ENCODE results near the gene PPFIBP1.
"Not testable (repeated sequence)": the region's sequence is repeated elsewhere in the genome, so short reads cannot be mapped to it uniquely, and the experiment has no call there.

The PPFIBP1 gene

GRCh38 chr12:27631365-27631764 lies 107.4 kb downstream of the PPFIBP1 start:
- DNase-seq, result no peak

GRCh38 chr12:27631813-27632491 lies 107.9 kb downstream of the PPFIBP1 start:
- DNase-seq, result no peak

DNA sequence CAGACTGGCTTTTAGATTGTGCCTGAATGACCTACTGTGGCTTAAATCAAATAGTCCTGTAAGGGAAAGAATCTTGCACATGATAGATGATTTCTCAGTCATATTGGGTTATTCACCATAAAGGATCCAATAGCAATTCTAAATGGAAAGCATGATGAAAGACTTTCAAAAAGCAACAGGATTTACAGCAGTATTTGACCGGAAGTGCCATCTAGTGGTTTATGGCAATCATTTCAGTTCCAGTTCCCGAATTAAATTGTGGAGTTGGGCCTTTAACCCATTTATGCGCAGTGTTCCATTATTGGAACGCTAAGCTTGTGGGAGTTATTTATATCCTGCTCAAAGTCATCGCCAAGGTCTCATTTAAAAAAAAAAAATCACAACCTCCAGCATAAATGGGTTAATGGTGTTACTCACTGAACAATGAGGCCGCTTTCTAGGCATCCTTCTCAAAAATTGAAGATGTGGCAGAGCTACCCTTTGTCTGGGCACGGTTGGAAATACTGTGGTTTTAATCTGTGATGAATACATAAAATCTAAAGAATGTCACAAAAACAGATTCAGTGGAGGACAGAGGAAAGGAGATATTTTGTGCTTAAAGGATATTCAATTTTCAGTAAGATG lies 111.5 kb downstream of the PPFIBP1 start:
- no peak for DNase-seq

GRCh38 chr12:27636569-27636968 lies 112.6 kb downstream of the PPFIBP1 start:
- DNase-seq, result not testable (repeated sequence)

DNA sequence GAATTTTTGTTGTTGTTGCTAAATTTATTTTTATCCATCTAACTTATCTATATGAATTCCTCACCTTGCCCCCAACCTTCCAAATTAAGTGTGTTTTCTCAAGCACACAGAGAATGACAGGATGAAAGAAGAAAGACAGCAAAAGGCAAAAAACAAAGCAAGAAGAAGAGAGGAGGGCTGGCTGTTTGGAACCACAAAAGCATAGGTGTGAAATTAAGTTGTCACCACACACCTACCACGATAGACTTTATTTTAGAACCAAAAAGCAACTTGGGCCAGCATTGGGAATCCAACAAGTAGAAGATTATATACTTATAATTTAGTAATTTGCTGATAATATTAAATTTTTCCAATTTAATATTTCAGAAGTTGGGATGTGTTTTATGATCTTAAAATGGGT lies 113.5 kb downstream of the PPFIBP1 start:
- no peak for DNase-seq

DNA sequence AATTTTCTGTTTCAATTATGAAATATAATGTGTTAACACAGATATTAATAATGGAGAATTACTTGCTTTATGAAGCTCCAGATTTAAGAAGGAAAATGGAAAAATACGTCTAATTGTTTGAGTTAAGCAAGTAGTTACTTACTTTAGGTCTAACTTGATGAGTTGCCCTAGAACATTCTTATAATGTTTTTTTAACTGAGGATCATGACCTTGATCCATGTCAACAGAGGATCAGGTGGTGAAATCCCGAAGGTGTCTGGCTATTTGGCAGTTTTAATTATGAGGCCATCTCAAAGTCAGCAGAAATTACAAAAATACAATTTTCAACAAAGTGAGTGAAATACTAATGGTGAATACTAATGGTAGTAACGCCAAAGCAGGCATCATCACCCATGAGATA lies 115.3 kb downstream of the PPFIBP1 start:
- no peak for DNase-seq

DNA sequence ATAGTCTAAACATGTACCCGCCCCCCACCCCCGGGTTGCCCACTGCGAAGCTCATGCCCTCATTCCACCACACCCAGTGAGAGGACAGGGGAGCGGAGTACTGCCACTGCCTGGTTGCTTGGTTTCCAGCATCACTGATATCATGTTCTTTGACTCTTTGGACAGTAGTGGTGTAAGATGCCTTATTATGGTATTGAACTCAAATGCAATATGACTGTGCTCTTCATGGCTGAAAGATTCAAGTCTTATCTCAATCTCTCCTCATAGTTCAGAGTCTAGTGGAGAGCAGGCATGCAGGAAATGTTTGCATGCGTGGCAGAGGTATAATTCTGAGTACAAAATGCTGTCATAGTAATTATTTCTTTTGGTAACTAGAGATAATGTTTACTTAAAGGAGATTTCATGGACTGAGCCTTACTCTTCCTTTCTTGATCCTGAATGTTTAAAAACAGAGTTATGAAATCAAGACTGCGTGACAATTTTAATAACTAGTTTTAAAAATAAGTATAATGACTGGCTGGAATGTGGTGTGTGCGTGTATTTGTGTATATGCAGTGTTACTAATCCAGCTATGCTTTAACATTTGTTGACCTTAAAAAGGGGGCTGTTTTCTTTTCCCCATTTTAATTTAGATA lies 116.7 kb downstream of the PPFIBP1 start:
- not testable (repeated sequence) for DNase-seq

DNA sequence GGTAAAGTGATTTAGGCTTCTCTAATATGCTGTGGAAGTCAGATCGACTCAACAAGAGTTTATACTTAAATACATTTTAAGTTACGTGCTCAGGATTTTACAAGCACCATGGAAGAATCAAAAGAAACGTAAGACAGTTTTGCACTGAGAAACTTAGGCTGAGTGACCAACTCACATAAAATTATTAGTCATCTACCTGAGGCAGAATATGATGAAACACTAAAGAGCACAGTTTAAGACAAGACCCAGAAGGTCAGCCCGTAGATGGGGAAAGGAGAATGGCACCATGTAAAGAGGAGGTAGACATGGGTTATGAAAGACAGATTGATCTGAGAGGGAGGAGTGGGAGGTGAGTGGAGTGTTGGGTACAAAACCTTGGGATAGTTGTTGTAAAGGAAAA lies 118.4 kb downstream of the PPFIBP1 start:
- DNase-seq, result not testable (repeated sequence)

- DNase-seq, result not testable (repeated sequence)
Observed at GRCh38 chr12:27642892-27643291, 118.9 kb downstream of the PPFIBP1 start.

GRCh38 chr12:27644158-27644845 lies 120.3 kb downstream of the PPFIBP1 start:
- no peak for DNase-seq

DNA sequence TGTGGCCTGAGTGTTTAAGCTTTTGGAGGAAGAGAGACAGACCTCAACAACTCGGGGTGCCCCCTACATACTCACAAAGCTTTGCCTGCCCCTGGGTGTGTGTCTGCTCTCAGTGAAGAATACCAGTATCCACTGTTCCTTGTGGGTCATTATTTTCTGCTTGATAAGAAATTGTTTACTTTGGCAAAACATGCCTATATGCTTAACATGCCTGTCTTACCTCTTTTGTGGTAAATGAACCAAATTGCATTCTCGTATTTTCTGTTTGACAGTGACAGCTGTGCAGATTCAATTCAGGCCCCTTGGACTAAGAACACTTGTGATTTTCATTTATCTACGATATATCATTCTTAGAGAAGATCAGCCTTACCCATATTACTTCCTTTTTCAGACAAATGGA lies 121.7 kb downstream of the PPFIBP1 start:
- DNase-seq, result no peak

- no peak for DNase-seq
Observed at GRCh38 chr12:27646149-27646548, 122.1 kb downstream of the PPFIBP1 start.

DNA sequence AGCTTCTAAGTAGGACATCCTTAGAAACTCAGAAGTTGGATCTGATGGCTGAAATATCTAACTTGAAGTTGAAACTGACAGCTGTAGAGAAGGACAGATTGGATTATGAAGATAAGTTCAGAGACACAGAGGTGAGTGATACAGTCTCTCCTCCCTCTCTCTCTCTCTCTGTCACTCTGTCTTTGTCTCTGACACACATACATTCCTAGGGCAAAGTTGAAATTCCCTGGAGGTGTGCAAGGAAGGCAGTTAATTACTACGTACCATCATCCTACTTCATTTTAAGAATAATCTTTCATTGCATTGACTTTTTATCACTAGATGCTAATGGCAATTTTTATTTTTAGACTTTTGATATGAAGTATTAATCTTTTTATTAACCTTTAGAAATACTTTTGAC lies 126.0 kb downstream of the PPFIBP1 start:
- no peak for DNase-seq

GRCh38 chr12:27651201-27651600 lies 127.2 kb downstream of the PPFIBP1 start:
- no peak for DNase-seq

GRCh38 chr12:27652174-27652763 lies 128.3 kb downstream of the PPFIBP1 start:
- DNase-seq, result no peak

DNA sequence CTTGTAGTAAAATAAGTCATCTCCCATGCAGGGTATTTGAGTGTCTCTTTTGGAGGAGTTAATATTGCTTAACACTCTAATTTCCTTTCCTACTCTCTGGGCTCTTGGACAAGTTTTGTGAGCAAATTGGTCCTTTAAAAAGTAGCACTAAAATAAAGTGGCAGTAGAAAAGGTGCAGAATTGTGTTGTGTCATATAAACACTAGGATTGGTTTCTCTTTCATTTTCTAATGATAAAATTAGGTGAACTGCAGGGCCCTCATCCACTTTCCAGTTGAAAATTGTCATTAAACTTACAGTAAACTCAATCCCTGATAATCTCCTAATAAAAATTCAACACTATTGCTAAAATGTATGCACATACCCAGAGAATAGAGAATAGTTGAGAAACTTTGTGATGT lies 129.7 kb downstream of the PPFIBP1 start:
- DNase-seq, result no peak

DNA sequence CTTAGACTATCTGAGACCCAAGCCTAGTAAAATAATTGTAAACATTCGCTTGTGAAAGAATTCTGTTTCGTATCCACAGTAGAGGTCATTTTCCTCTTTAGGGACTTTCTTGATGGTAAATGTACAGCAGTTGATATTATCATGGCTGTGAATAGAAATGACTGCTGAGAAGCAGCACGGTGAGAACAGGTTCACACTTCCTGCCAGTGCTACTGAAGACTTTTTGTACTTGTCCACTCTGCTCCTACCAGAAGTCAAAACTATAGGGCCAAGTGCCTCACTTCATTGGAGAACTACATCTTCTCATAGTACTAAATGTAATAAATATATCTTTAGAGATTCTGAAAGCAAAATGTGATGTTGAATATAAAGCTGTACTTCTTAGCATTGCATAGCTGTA lies 131.5 kb downstream of the PPFIBP1 start:
- not testable (repeated sequence) for DNase-seq

DNA sequence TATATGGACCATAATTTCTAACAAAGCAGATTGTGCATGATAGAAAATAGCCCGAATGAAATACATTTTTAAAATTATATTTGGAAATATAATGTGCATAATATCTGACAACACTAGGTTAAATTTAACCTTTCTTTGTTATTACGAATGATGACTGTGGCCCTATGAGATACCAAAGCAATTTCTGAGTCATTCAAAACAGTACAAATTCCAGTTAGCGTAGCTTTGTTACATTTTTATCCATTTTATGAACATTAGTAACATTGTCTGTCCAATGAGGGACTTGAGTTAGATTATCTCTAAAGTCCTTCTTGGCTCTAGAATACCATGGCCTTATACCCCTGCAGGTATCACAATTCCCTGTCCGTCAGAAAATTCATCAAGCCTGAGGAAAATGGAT lies 133.3 kb downstream of the PPFIBP1 start:
- DNase-seq, result no peak

GRCh38 chr12:27665704-27666103 lies 141.7 kb downstream of the PPFIBP1 start:
- DNase-seq, result no peak

DNA sequence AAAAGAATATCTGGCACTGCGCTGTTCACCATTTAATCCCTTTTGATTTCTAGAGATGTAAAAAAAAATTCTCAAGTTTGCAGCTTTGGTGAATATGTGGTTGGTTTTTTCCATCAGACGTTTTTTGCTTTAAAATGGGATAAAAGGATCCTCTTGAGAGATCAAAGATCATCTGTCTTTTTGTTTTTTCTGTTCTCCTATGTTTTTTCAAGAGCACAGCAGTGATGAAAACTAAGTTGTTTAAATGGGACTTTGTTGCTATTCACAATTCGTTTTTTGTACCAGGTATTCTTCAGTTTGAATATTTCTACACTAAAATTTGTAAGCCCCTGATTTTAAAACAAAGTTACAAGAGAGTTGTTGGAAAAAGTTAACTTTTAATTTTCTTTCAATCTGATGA lies 142.5 kb downstream of the PPFIBP1 start:
- DNase-seq, result no peak

- DNase-seq, result no peak
Observed at GRCh38 chr12:27667540-27667939, 143.5 kb downstream of the PPFIBP1 start.

DNA sequence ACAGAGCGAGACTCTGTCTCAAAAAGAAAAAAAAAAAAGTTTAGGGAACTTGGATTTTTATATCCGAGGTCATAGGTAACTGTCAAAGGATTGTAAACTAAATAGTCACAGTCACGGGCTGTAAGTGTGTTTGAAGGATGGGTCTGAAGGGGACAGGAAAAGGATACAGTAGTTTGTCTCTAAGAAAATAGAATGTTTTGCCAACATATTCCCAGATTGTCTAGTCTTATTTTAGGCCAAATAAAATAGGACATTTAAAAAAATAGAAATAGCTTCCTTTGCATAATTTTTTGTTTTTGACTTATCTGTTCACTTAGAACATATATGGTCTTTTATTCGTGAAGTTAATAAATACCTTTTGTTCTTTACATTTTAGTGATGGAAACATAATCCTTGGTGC lies 148.0 kb downstream of the PPFIBP1 start:
- DNase-seq, result no peak

DNA sequence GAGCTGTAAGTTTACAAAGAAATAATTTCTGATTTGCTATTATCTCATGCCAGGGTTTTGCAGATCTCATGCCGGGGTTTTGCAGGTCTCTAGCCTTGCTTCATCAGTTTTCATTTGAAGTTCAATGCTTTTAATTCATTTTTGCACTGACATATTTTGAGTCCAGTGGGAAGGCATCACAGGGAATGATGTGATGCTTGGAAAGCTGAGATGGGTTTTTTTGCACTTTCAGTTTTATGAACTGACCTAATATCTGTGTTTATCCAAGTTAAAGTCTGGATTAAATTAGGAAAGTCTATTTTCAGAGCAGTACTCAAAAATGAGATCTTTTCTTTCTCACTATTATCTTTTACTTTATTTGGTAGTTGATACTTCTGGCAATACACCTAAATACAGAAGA lies 148.6 kb downstream of the PPFIBP1 start:
- no peak for DNase-seq

All from activated naive CD4-positive, alpha-beta T cell (primary cell).